Measurements from ENCODE around the gene EFHC1.
"Not testable (repeated sequence)": the region's sequence is repeated elsewhere in the genome, so short reads cannot be mapped to it uniquely, and the experiment has no call there.

Gene EFHC1

GRCh38 chr6:52438926-52439325 lies 18.8 kb downstream of the EFHC1 start:
- no peak for DNase-seq (ENCODE audit: low read depth)

- no peak for DNase-seq (ENCODE audit: low read depth)
These were observed 34.4 kb downstream of the EFHC1 start for GRCh38 chr6:52454556-52454955.

- DNase-seq (ENCODE audit: low read depth) = no peak
These were observed 37.0 kb downstream of the EFHC1 start for GRCh38 chr6:52457096-52457495.

- DNase-seq (ENCODE audit: low read depth) = not testable (repeated sequence)
These were observed 41.1 kb downstream of the EFHC1 start for GRCh38 chr6:52461194-52461593.

- DNase-seq (ENCODE audit: low read depth) = no peak
These were observed 54.0 kb downstream of the EFHC1 start for GRCh38 chr6:52474173-52474572.

GRCh38 chr6:52475307-52475706 lies 55.2 kb downstream of the EFHC1 start:
- no peak for DNase-seq (ENCODE audit: low read depth)

- no peak for DNase-seq (ENCODE audit: low read depth)
These were observed 62.9 kb downstream of the EFHC1 start for GRCh38 chr6:52482903-52483670.

- no peak for DNase-seq (ENCODE audit: low read depth)
These were observed 63.5 kb downstream of the EFHC1 start for GRCh38 chr6:52483671-52484003.

GRCh38 chr6:52489881-52490280 lies 69.7 kb downstream of the EFHC1 start:
- DNase-seq (ENCODE audit: low read depth) = no peak

- DNase-seq (ENCODE audit: low read depth) = no peak
These were observed 71.3 kb downstream of the EFHC1 start for GRCh38 chr6:52491203-52492069.

GRCh38 chr6:52493669-52494068 lies 73.5 kb downstream of the EFHC1 start:
- DNase-seq (ENCODE audit: low read depth) = no peak

- DNase-seq (ENCODE audit: low read depth) = no peak
These were observed 74.3 kb downstream of the EFHC1 start for GRCh38 chr6:52494298-52495072.

- no peak for DNase-seq (ENCODE audit: low read depth)
These were observed 75.8 kb downstream of the EFHC1 start for GRCh38 chr6:52495922-52496321.

- DNase-seq (ENCODE audit: low read depth) = no peak
These were observed 76.5 kb downstream of the EFHC1 start for GRCh38 chr6:52496631-52497030.

- no peak for DNase-seq (ENCODE audit: low read depth)
These were observed 77.7 kb downstream of the EFHC1 start for GRCh38 chr6:52497652-52498408.

GRCh38 chr6:52498538-52499017 lies 78.4 kb downstream of the EFHC1 start:
- DNase-seq (ENCODE audit: low read depth) = no peak

GRCh38 chr6:52499026-52499425 lies 78.9 kb downstream of the EFHC1 start:
- DNase-seq (ENCODE audit: low read depth) = no peak

- DNase-seq (ENCODE audit: low read depth) = no peak
These were observed 79.6 kb downstream of the EFHC1 start for GRCh38 chr6:52499681-52500236.

- no peak for DNase-seq (ENCODE audit: low read depth)
These were observed 80.3 kb downstream of the EFHC1 start for GRCh38 chr6:52500238-52501129.

GRCh38 chr6:52502306-52503029 lies 82.3 kb downstream of the EFHC1 start:
- DNase-seq (ENCODE audit: low read depth) = no peak

All from fibroblast of the conjunctiva (primary cell).